Kidney (tissue), 14 donors: Measurements from ENCODE around the gene ELN. TPM values are rescaled to one million over a fixed set of nuclear protein-coding genes. Genes with fewer than 3 reads are reported as not detected.

ENCODE experiments used
- DNase-seq, 5 donors: peaks; one replicate each; pipeline ENCODE4 v3.0.0-alpha.2; 2013 to 2020
- FAIRE-seq: peaks from 2 replicates; lab custom pipeline; 2012; peaks lifted over from hg19 to GRCh38; lab: Jason Lieb, UNC
- H3K27ac ChIP-seq, 2 donors: one replicate each; pipeline ENCODE4 v1.7.0; 2013; ENCODE audit warnings: low read depth in 2 of 2, low read length in 2 of 2, inconsistent platforms in 1 of 2
- H3K27me3 ChIP-seq: one replicate; pipeline ENCODE4 v1.7.1; 2013; ENCODE audit warnings: low read length, inconsistent platforms; ENCODE audit not compliant: control insufficient read depth, insufficient read depth
- H3K36me3 ChIP-seq, 3 donors: one replicate each; pipeline versions ENCODE4 v1.7.0 to v1.7.1; 2013; ENCODE audit warnings: low read length in 3 of 3, control low read depth in 1 of 3, inconsistent platforms in 1 of 3; ENCODE audit not compliant: insufficient read depth in 3 of 3, control insufficient read depth in 2 of 3
- H3K4me1 ChIP-seq, 3 donors: one replicate each; pipeline versions ENCODE4 v1.7.0 to v1.7.1; 2013; ENCODE audit warnings: low read length in 3 of 3, inconsistent platforms in 1 of 3, low read depth in 1 of 3; ENCODE audit not compliant: control insufficient read depth in 2 of 3, insufficient read depth in 2 of 3
- H3K4me3 ChIP-seq, 3 donors: one replicate each; pipeline versions ENCODE4 v1.7.0 to v1.8.1; 2013; ENCODE audit warnings: low read length in 3 of 3, control low read depth in 1 of 3, inconsistent platforms in 1 of 3
- H3K9ac ChIP-seq, 3 donors: one replicate each; pipeline versions ENCODE4 v1.7.0 to v1.7.1; 2013; ENCODE audit warnings: low read length in 3 of 3, control low read depth in 1 of 3, inconsistent platforms in 1 of 3
- H3K9me3 ChIP-seq, 3 donors: one replicate each; pipeline versions ENCODE4 v1.7.0 to v1.7.1; 2013; ENCODE audit warnings: low read length in 3 of 3, control low read depth in 1 of 3, inconsistent platforms in 1 of 3; ENCODE audit not compliant: control insufficient read depth in 2 of 3, insufficient read depth in 1 of 3
- CTCF ChIP-seq: IDR thresholded peaks from 3 replicates; pipeline ENCODE4 v1.5.1; 2012; ENCODE audit warnings: mild to moderate bottlenecking, moderate library complexity, borderline replicate concordance; ENCODE audit not compliant: insufficient read depth; ENCODE audit errors: extremely low read depth
- intact Hi-C: fragments of 100-400 bp; cut with DNase I; formaldehyde crosslinking; loops from one replicate; pipeline ENCODE4 v1.11.1; 2022
- polyA plus RNA-seq: library from polyadenylated mRNA; stranded (reverse); fragments of 350-450 nt; fragmentation: Illumina TruSeq; extraction: RNeasy Lipid Tissue Mini Kit (QIAGEN cat#74804); gene quantifications from one replicate; pipeline ENCODE4 v1.2.3, GENCODE V29; 2014; ENCODE audit warnings: low read depth, low replicate concordance; ENCODE audit not compliant: insufficient read depth
- total RNA-seq: library from RNA; stranded (reverse); fragmentation: NEBNext Ultra II Directional; extraction: Animal tissue kit (Norgen Biotek cat#: 25700); gene quantifications from one replicate; pipeline ENCODE4 v1.2.1, GENCODE V29; 2021
- donor health status: control.
- donor health status: control.
- donor health status: control.
- donor health status: control.
- donor health status: control.
- donor health status: DM: yes; HTN: yes; CAD: no.
- donor health status: Normal renal cell carcinoma (clear cell type).

Gene ELN
- total and polyA plus RNA-seq, 2 donors from 2014 or later, result 14.9 to 44.8 TPM

GRCh38 chr7:74105992-74106391 is 78.0 kb downstream of the ELN start:
- H3K4me3 ChIP-seq, result no peak overlapping the region
- peaks cover 0 to 11% (median 3%) of the 10 kb centered on the region in 3 donors for H3K36me3 ChIP-seq
- H3K9ac ChIP-seq, result no peak overlapping the region
- peak in 1 of 5 donors; percentile 11 for DNase-seq
- no peaks in the 10 kb centered on the region for H3K9me3 ChIP-seq
- FAIRE-seq, result no peak
- H3K27me3 ChIP-seq, result no peaks in the 10 kb centered on the region
- H3K27ac ChIP-seq, result no peak overlapping the region
- no peaks in the 10 kb centered on the region for H3K4me1 ChIP-seq
- TF ChIP-seq CTCF, result no peak
- intact Hi-C loops, result no loop called here

GRCh38 chr7:74106846-74107245 is 78.9 kb downstream of the ELN start:
- FAIRE-seq (no peak), DNase-seq (no peak)
- no peak overlapping the region for H3K27ac ChIP-seq
- H3K9ac ChIP-seq, result no peak overlapping the region
- H3K9me3 ChIP-seq, result no peaks in the 10 kb centered on the region
- no peaks in the 10 kb centered on the region for H3K4me1 ChIP-seq
- H3K36me3 ChIP-seq, result peaks cover 0 to 11% (median 3%) of the 10 kb centered on the region in 3 donors
- H3K4me3 ChIP-seq, result no peak overlapping the region
- no peak for TF ChIP-seq CTCF
- no peaks in the 10 kb centered on the region for H3K27me3 ChIP-seq
- intact Hi-C loops, result no loop called here

- Histone ChIP-seq H3K4me1 (no peaks in the 10 kb centered on the region), H3K27me3 (no peaks in the 10 kb centered on the region), H3K9ac (no peak overlapping the region), H3K4me3 (no peak overlapping the region), H3K9me3 (no peaks in the 10 kb centered on the region), H3K27ac (no peak overlapping the region), H3K36me3 (peaks cover 0 to 2% (median 0%) of the 10 kb centered on the region in 3 donors)
- intact Hi-C loops, result no loop called here
- no peak for FAIRE-seq
- TF ChIP-seq CTCF, result no peak
- DNase-seq, result no peak
Measured at GRCh38 chr7:74115326-74115725, 87.4 kb downstream of the ELN start.

GRCh38 chr7:74116356-74116755 is 88.4 kb downstream of the ELN start:
- Histone ChIP-seq H3K27me3 (no peaks in the 10 kb centered on the region), H3K9ac (no peak overlapping the region), H3K36me3 (peaks cover 0 to 2% (median 0%) of the 10 kb centered on the region in 3 donors), H3K4me3 (no peak overlapping the region), H3K4me1 (no peaks in the 10 kb centered on the region), H3K27ac (no peak overlapping the region), H3K9me3 (no peaks in the 10 kb centered on the region)
- DNase-seq, result no peak
- no peak for TF ChIP-seq CTCF
- no peak for FAIRE-seq
- intact Hi-C loops, result no loop called here
